GM12864 (cell line): ENCODE measurements around the gene MAS1.

Experiments used
- DNase-seq: peaks from one replicate; pipeline ENCODE4 v3.0.0-alpha.2; 2011; ENCODE audit warnings: low read depth
- H3K4me3 ChIP-seq: 2 replicates; pipeline ENCODE4 v1.5.1; 2011; ENCODE audit warnings: mild to moderate bottlenecking, low read depth, low read length, control low read depth
- TF ChIP-seq, protein P1 (sequence below): IDR thresholded peaks from 2 replicates; pipeline ENCODE4 v1.5.1; 2011; ENCODE audit warnings: low read depth, mild to moderate bottlenecking, moderate library complexity, low read length, control low read depth, inconsistent platforms; ENCODE audit errors: missing control alignments

Gene MAS1

GRCh38 chr6:159929819-159930218 lies 39.0 kb downstream of the MAS1 start:
- DNase-seq, result no peak
- no peak overlapping the region for H3K4me3 ChIP-seq
- TF ChIP-seq, protein P1, sequence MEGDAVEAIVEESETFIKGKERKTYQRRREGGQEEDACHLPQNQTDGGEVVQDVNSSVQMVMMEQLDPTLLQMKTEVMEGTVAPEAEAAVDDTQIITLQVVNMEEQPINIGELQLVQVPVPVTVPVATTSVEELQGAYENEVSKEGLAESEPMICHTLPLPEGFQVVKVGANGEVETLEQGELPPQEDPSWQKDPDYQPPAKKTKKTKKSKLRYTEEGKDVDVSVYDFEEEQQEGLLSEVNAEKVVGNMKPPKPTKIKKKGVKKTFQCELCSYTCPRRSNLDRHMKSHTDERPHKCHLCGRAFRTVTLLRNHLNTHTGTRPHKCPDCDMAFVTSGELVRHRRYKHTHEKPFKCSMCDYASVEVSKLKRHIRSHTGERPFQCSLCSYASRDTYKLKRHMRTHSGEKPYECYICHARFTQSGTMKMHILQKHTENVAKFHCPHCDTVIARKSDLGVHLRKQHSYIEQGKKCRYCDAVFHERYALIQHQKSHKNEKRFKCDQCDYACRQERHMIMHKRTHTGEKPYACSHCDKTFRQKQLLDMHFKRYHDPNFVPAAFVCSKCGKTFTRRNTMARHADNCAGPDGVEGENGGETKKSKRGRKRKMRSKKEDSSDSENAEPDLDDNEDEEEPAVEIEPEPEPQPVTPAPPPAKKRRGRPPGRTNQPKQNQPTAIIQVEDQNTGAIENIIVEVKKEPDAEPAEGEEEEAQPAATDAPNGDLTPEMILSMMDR, result no peak

- TF ChIP-seq, protein P1, result no peak
- DNase-seq, result peak; percentile 75
- H3K4me3 ChIP-seq, result no peak overlapping the region
These were observed 40.3 kb downstream of the MAS1 start for GRCh38 chr6:159931112-159931511.

DNA sequence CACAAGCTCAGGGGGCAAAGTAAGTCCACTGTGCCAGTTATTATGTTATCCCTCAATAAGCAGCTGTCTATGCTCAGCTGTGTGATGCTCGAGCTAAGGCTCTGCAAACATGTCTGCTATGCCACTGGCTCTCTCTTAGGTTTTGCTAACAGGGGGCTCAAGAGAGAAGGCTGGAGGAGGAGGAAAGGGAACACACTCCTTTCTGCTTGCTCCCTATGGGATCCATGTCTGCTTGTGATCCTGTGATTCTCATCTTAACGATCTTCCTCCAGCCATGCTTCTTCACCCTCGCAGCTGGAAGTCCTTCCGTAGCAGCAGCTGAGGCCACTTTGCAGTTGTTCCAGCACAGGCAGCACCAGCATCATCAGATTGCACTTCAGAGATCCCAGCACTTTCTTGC lies 41.1 kb downstream of the MAS1 start:
- no peak for DNase-seq
- TF ChIP-seq, protein P1, result no peak
- H3K4me3 ChIP-seq, result no peak overlapping the region

GRCh38 chr6:159933077-159933476 lies 42.3 kb downstream of the MAS1 start:
- no peak overlapping the region for H3K4me3 ChIP-seq
- TF ChIP-seq, protein P1, result no peak
- no peak for DNase-seq

DNA sequence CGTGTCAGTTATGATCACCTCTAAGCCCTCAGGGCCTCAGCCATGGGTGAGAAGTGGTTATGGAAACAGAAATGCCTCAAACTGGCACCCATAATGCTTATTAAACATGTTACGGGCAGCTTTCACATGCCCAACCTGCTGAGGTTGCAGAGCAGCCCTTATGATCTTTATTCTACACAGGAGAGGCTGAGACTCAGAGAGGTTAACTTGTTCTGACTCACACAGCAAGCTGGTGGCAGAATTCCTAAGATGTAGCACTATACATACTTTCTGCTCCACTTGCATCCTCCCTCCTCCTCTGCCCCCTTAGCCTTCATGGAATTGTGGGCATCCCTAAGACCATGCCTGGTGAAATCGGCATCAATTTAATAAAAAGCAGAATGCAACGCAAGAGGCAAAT lies 43.4 kb downstream of the MAS1 start:
- TF ChIP-seq, protein P1, result no peak
- H3K4me3 ChIP-seq, result no peak overlapping the region
- DNase-seq, result no peak

GRCh38 chr6:159935065-159935464 lies 44.3 kb downstream of the MAS1 start:
- no peak for DNase-seq
- TF ChIP-seq, protein P1, result no peak
- no peak overlapping the region for H3K4me3 ChIP-seq

DNA sequence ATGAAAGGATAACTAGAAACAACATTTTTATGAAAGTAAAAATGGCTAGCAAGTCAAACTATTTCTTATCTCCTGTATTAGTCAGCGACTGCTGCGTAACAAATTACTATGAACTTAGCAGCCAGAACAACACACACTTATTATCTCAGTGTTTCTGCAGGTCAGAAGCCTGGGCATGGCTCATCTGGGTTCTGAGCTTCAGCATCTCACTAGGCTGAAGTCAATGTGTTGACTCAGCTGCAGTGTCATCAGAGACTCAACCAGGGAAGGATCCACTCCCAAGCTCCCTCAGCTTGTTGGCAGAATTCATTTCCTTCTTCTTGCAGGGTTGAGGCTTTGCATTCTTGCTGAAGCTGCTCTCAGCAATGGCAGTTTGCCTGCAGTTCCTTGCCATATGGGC lies 44.8 kb downstream of the MAS1 start:
- DNase-seq, result no peak
- TF ChIP-seq, protein P1, result no peak
- no peak overlapping the region for H3K4me3 ChIP-seq
